GM21619 (cell line): ENCODE measurements around the gene EPX.

Source experiments
- ATAC-seq: cut with Tn5 transposase; IDR thresholded peaks from one replicate; pipeline ENCODE4 v1.9.1; 2021; ENCODE audit not compliant: unreplicated experiment

EPX gene

GRCh38 chr17:58249270-58250133 lies 57.0 kb downstream of the EPX start:
- ATAC-seq: no peak

- no peak for ATAC-seq
These were observed 58.0 kb downstream of the EPX start for GRCh38 chr17:58250344-58251011.

GRCh38 chr17:58252141-58252540 lies 59.6 kb downstream of the EPX start:
- no peak for ATAC-seq

GRCh38 chr17:58253082-58253481 lies 60.6 kb downstream of the EPX start:
- no peak for ATAC-seq
